ENCODE results near the gene RGS7BP. TPM values are rescaled to one million over a fixed set of nuclear protein-coding genes. Genes with fewer than 3 reads are reported as not detected.
A peak's percentile ranks its signal among the peaks of the same experiment; 100 is the strongest.

Gene RGS7BP
- total RNA-seq (2014; rRNA removed; shearing (Covaris generic)) (0.11 TPM in 1 of 2 replicates, not detected in the other), polyA plus RNA-seq (2016; fragmentation: Nextera tagmentation; extraction: Ambion mirVana) (not detected in 2 replicates)

DNA sequence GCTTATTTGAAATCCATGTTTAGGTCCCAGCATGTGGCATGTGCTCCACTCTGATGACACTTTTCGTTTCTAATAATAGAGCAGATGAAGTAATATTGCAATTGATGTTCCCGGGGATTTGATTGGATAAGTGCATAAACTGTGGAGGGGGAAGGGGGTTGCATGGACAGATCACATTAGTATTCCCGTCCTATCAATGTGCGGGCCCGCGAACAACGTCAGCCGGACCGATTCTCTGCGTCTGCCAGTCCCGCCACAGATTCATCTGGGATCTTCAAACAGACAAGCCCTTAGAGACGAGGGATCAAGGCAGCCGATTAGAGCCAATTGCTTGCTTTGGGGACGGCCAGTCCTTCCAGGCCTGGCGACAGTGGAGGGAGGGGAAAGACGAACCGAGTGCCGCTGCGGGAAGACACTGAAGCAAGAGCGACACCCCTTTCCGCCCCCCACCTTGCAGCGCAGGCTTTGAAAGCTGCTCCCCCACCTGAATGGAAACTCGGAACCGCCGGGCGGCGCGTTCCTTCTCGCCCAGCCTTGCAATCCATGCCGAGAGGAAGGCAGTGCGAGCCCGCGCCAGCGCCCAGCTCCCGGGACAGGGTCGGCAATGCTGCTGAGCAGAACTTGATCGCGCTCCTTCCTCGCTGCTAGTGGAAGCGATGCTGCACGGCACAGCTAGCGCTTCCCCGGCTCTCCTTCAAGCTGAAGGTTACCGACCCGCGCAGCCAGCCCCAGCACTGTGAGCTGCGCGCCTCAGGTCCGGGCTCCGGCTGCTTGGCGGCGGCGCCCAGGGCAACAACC is at the start of gene RGS7BP:
Gene RGS7BP, plus strand, starts transcription at position 247 of the 798 bp plus-strand sequence. CDS start 610 bp downstream, outside the sequence.
- no peaks in the 10 kb centered on the region for H3K36me3 ChIP-seq (ENCODE audit: low read depth)
- H4K20me1 ChIP-seq (ENCODE audit: insufficient read depth), result no peaks in the 10 kb centered on the region
- no peak within 1 kb of the TSS for H3K9ac ChIP-seq
- DNase-seq, result peak; percentile 44
- H3K27ac ChIP-seq, result no peak within 1 kb of the TSS
- peaks cover 61% of the 10 kb centered on the region for H3K27me3 ChIP-seq (replicated peaks; ENCODE audit: insufficient read depth)
- H3K9me3 ChIP-seq (ENCODE audit: low read depth), result no peaks in the 10 kb centered on the region
- WGBS, 2 experiments (ENCODE audit: low coverage in 1 of 2, low lambda C conversion rate in 2 of 2, missing lambda C conversion rate in 2 of 2), result 3 to 4% methylated on average over 52 to 53 of the region's 53 CpGs
- in situ Hi-C loops (cut with MboI), result no loop called here
- peak within 1 kb of the TSS; percentile 72 for H3K4me2 ChIP-seq (ENCODE audit: unreplicated experiment)
- no peaks in the 10 kb centered on the region for H3K79me2 ChIP-seq (ENCODE audit: insufficient read depth)
- peak within 1 kb of the TSS; percentile 22; the same call in 1 of the 2 replicates for H2AFZ ChIP-seq
- no peaks in the 10 kb centered on the region for H3F3A ChIP-seq (ENCODE audit: insufficient read depth)
- H3K4me1 ChIP-seq (ENCODE audit: insufficient read depth), result no peaks in the 10 kb centered on the region
- H3K4me3 ChIP-seq, result peak within 1 kb of the TSS; percentile 63
- no peaks in the 10 kb centered on the region for H3K9me2 ChIP-seq (ENCODE audit: insufficient read depth)
- TF ChIP-seq EZH2phosphoT487 (IDR thresholded peaks at IDR 0.05; ENCODE audit: insufficient read depth, low read depth), result no peak
- peak; percentile 56 for TF ChIP-seq EZH2 (IDR thresholded peaks at IDR 0.05; ENCODE audit: insufficient read depth, poor library complexity, severe bottlenecking)

DNA sequence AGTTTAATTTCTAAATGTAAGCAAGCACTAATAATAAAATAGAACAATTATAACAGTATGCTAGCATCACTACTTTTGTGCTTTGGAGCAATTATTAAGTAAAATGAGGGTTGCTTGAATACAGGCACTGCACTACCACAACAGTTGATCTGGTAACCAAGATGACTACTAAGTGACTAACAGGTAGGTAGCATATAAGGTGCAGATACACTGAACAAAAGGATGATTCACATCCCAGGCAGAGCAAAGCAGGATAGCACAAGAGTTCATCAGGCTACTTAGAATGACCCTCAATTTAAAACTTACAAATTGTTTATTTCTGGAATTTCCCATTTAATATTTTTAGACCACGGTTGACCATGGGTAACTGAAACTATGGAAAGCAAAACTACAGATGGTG is 48.0 kb upstream of the RGS7BP start:
- in situ Hi-C loops (cut with MboI), result no loop called here
- H2AFZ ChIP-seq, result no peak overlapping the region
- no peaks in the 10 kb centered on the region for H4K20me1 ChIP-seq (ENCODE audit: insufficient read depth)
- no peak overlapping the region for H3K9ac ChIP-seq
- no peaks in the 10 kb centered on the region for H3K36me3 ChIP-seq (ENCODE audit: low read depth)
- H3K4me1 ChIP-seq (ENCODE audit: insufficient read depth), result no peaks in the 10 kb centered on the region
- H3K79me2 ChIP-seq (ENCODE audit: insufficient read depth), result no peaks in the 10 kb centered on the region
- no peaks in the 10 kb centered on the region for H3K27me3 ChIP-seq (replicated peaks; ENCODE audit: insufficient read depth)
- no peaks in the 10 kb centered on the region for H3K9me2 ChIP-seq (ENCODE audit: insufficient read depth)
- no peak overlapping the region for H3K4me3 ChIP-seq
- WGBS, 2 experiments (ENCODE audit: low coverage in 1 of 2, low lambda C conversion rate in 2 of 2, missing lambda C conversion rate in 2 of 2), result 15 to 18% methylated on average over 1 of the region's 1 CpG
- H3F3A ChIP-seq (ENCODE audit: insufficient read depth), result no peaks in the 10 kb centered on the region
- no peak overlapping the region for H3K4me2 ChIP-seq (ENCODE audit: unreplicated experiment)
- TF ChIP-seq EZH2phosphoT487 (IDR thresholded peaks at IDR 0.05; ENCODE audit: insufficient read depth, low read depth) (no peak), EZH2 (IDR thresholded peaks at IDR 0.05; ENCODE audit: insufficient read depth, poor library complexity, severe bottlenecking) (no peak)
- no peaks in the 10 kb centered on the region for H3K9me3 ChIP-seq (ENCODE audit: low read depth)
- DNase-seq, result no peak
- H3K27ac ChIP-seq, result no peak overlapping the region

GRCh38 chr5:64458948-64459347 is 46.9 kb upstream of the RGS7BP start:
- H3F3A ChIP-seq (ENCODE audit: insufficient read depth), result no peaks in the 10 kb centered on the region
- H3K4me2 ChIP-seq (ENCODE audit: unreplicated experiment), result no peak overlapping the region
- no peak overlapping the region for H2AFZ ChIP-seq
- H3K9me3 ChIP-seq (ENCODE audit: low read depth), result no peaks in the 10 kb centered on the region
- H3K4me1 ChIP-seq (ENCODE audit: insufficient read depth), result no peaks in the 10 kb centered on the region
- H4K20me1 ChIP-seq (ENCODE audit: insufficient read depth), result no peaks in the 10 kb centered on the region
- H3K9me2 ChIP-seq (ENCODE audit: insufficient read depth), result no peaks in the 10 kb centered on the region
- no peak for DNase-seq
- H3K79me2 ChIP-seq (ENCODE audit: insufficient read depth), result no peaks in the 10 kb centered on the region
- in situ Hi-C loops (cut with MboI), result no loop called here
- no peak overlapping the region for H3K9ac ChIP-seq
- no peak overlapping the region for H3K27ac ChIP-seq
- H3K4me3 ChIP-seq, result no peak overlapping the region
- TF ChIP-seq EZH2 (IDR thresholded peaks at IDR 0.05; ENCODE audit: insufficient read depth, poor library complexity, severe bottlenecking) (no peak), EZH2phosphoT487 (IDR thresholded peaks at IDR 0.05; ENCODE audit: insufficient read depth, low read depth) (no peak)
- no peaks in the 10 kb centered on the region for H3K36me3 ChIP-seq (ENCODE audit: low read depth)
- H3K27me3 ChIP-seq (replicated peaks; ENCODE audit: insufficient read depth), result no peaks in the 10 kb centered on the region
- WGBS, 2 experiments (ENCODE audit: low coverage in 1 of 2, low lambda C conversion rate in 2 of 2, missing lambda C conversion rate in 2 of 2), result 4 to 5% methylated on average over 3 of the region's 3 CpGs

GRCh38 chr5:64462391-64462790 is 43.4 kb upstream of the RGS7BP start:
- H3K36me3 ChIP-seq (ENCODE audit: low read depth), result no peaks in the 10 kb centered on the region
- no peaks in the 10 kb centered on the region for H3K4me1 ChIP-seq (ENCODE audit: insufficient read depth)
- H4K20me1 ChIP-seq (ENCODE audit: insufficient read depth), result no peaks in the 10 kb centered on the region
- no peak overlapping the region for H3K27ac ChIP-seq
- H3K79me2 ChIP-seq (ENCODE audit: insufficient read depth), result no peaks in the 10 kb centered on the region
- H3K9me3 ChIP-seq (ENCODE audit: low read depth), result no peaks in the 10 kb centered on the region
- no peak overlapping the region for H3K4me2 ChIP-seq (ENCODE audit: unreplicated experiment)
- TF ChIP-seq EZH2 (IDR thresholded peaks at IDR 0.05; ENCODE audit: insufficient read depth, poor library complexity, severe bottlenecking) (no peak), EZH2phosphoT487 (IDR thresholded peaks at IDR 0.05; ENCODE audit: insufficient read depth, low read depth) (no peak)
- no peaks in the 10 kb centered on the region for H3K9me2 ChIP-seq (ENCODE audit: insufficient read depth)
- no peaks in the 10 kb centered on the region for H3F3A ChIP-seq (ENCODE audit: insufficient read depth)
- DNase-seq, result no peak
- no peak overlapping the region for H3K4me3 ChIP-seq
- H3K9ac ChIP-seq, result no peak overlapping the region
- WGBS, 2 experiments (ENCODE audit: low coverage in 1 of 2, low lambda C conversion rate in 2 of 2, missing lambda C conversion rate in 2 of 2), result 16 to 23% methylated on average over 4 of the region's 4 CpGs
- no peaks in the 10 kb centered on the region for H3K27me3 ChIP-seq (replicated peaks; ENCODE audit: insufficient read depth)
- H2AFZ ChIP-seq, result no peak overlapping the region
- in situ Hi-C loops (cut with MboI), result no loop called here
